ENCODE measurements around the gene POLR2J2. TPM values are rescaled to one million over a fixed set of nuclear protein-coding genes. Genes with fewer than 3 reads are reported as not detected.
A peak's percentile ranks its signal among the peaks of the same experiment; 100 is the strongest.
"Not testable (repeated sequence)": the region's sequence is repeated elsewhere in the genome, so short reads cannot be mapped to it uniquely, and the experiment has no call there.

Gene POLR2J2
- total RNA-seq: 10 to 100 TPM in 1 of 2 donors, 1 to 10 TPM in 1; 7.9 to 11.9 TPM
- long read RNA-seq: 0 reads

GRCh38 chr7:102671166-102671955 is at the start of gene POLR2J2:
POLR2J2 (minus strand) TSS chr7:102671663; CDS start chr7:102671601, 62 bp downstream.
- intact Hi-C loops (cut with DNase I, micrococcal nuclease): not testable (repeated sequence)
- DNase-seq (peak in 1 of 2 donors; percentile 95), ATAC-seq (peak; percentile 85)

GRCh38 chr7:102718491-102718890 is 47.0 kb upstream of the POLR2J2 start:
- ATAC-seq; intact Hi-C loops (cut with DNase I, micrococcal nuclease); DNase-seq: not testable (repeated sequence)

- DNase-seq; ATAC-seq; intact Hi-C loops (cut with DNase I, micrococcal nuclease): not testable (repeated sequence)
Observed at GRCh38 chr7:102715718-102716117, 44.3 kb upstream of the POLR2J2 start.

- intact Hi-C loops (cut with DNase I, micrococcal nuclease); ATAC-seq; DNase-seq: not testable (repeated sequence)
Observed at GRCh38 chr7:102714774-102715522, 43.5 kb upstream of the POLR2J2 start.

GRCh38 chr7:102713691-102714080 is 42.2 kb upstream of the POLR2J2 start:
- not testable (repeated sequence) for ATAC-seq

GRCh38 chr7:102713011-102713690 is 41.7 kb upstream of the POLR2J2 start:
- intact Hi-C loops (cut with DNase I, micrococcal nuclease); DNase-seq; ATAC-seq: not testable (repeated sequence)

More at GRCh38 chr7:102713691-102714080, 42.2 kb upstream of the POLR2J2 start:
- DNase-seq; intact Hi-C loops (cut with DNase I, micrococcal nuclease): not testable (repeated sequence)

GRCh38 chr7:102698962-102699750 is 27.7 kb upstream of the POLR2J2 start:
- ATAC-seq; DNase-seq; intact Hi-C loops (cut with DNase I, micrococcal nuclease): not testable (repeated sequence)

GRCh38 chr7:102697642-102698512 is 26.4 kb upstream of the POLR2J2 start:
- ATAC-seq; intact Hi-C loops (cut with DNase I, micrococcal nuclease); DNase-seq: not testable (repeated sequence)

- DNase-seq; ATAC-seq; intact Hi-C loops (cut with DNase I, micrococcal nuclease): not testable (repeated sequence)
Observed at GRCh38 chr7:102696009-102696408, 24.5 kb upstream of the POLR2J2 start.

GRCh38 chr7:102695033-102695552 is 23.6 kb upstream of the POLR2J2 start:
- ATAC-seq; intact Hi-C loops (cut with DNase I, micrococcal nuclease); DNase-seq: not testable (repeated sequence)

- intact Hi-C loops (cut with DNase I, micrococcal nuclease); ATAC-seq; DNase-seq: not testable (repeated sequence)
Observed at GRCh38 chr7:102694008-102694407, 22.5 kb upstream of the POLR2J2 start.

- intact Hi-C loops (cut with DNase I, micrococcal nuclease); ATAC-seq: not testable (repeated sequence)
- DNase-seq: peak in 1 of 2 donors; percentile 12
Observed at GRCh38 chr7:102690602-102691001, 19.1 kb upstream of the POLR2J2 start.

- ATAC-seq (peak; percentile 49), DNase-seq (peak in 1 of 2 donors; percentile 6)
- intact Hi-C loops (cut with DNase I, micrococcal nuclease): not testable (repeated sequence)
Observed at GRCh38 chr7:102689436-102690282, 18.2 kb upstream of the POLR2J2 start.

GRCh38 chr7:102688299-102689036 is 17.0 kb upstream of the POLR2J2 start:
- DNase-seq; intact Hi-C loops (cut with DNase I, micrococcal nuclease): not testable (repeated sequence)
- peak; percentile 89 for ATAC-seq

GRCh38 chr7:102682560-102682959 is 11.1 kb upstream of the POLR2J2 start:
- DNase-seq; intact Hi-C loops (cut with DNase I, micrococcal nuclease); ATAC-seq: not testable (repeated sequence)
